ENCODE results near the gene DYSF.
A peak's percentile ranks its signal among the peaks of the same experiment; 100 is the strongest.

The DYSF gene

DNA sequence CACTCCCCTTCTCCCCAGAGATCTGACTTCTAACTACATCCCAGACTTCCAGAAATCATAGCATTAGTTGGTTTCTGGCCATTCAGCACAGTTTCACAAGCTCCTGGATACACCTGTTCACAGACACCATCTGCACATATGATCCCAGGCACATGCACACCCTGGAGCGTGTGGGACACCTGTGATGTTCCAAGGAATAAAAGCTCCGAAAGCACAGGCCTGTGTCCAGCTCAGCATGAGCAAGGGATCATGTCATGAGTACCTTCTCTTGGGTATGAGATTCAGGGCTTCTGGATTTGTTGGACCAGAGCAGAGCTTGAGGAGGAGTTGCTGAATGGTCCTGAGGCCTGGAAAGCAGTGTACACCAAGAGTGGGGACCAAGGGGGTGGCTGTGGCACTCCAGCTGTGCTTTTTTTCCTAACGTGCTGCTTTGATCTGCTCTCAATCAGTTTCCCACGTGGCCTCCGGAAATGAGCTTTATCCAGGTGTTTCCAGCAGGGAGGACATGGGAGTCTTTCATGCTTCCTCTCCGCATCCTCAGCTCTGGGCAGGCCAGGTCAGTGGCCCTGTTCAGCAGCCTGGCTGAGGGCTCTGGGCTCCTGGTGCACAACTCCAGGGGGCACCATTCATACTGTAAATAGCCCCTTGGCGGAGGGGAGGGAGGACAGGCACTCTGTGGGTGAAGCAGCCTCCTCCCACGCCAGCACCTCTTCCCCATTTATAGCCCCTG is 1.8 kb downstream of the DYSF start:
- DNase-seq, result no peak
- in situ Hi-C loops (cut with HindIII; ENCODE audit: low pct_ligation_motif_present, low pct_unique_long_range_greater_than_20kb, low sequenced_read_pairs), result loop anchor here (10.0 kb wide), 1 partner anchor 60 kb away; no protein-coding TSS in a partner anchor

DNA sequence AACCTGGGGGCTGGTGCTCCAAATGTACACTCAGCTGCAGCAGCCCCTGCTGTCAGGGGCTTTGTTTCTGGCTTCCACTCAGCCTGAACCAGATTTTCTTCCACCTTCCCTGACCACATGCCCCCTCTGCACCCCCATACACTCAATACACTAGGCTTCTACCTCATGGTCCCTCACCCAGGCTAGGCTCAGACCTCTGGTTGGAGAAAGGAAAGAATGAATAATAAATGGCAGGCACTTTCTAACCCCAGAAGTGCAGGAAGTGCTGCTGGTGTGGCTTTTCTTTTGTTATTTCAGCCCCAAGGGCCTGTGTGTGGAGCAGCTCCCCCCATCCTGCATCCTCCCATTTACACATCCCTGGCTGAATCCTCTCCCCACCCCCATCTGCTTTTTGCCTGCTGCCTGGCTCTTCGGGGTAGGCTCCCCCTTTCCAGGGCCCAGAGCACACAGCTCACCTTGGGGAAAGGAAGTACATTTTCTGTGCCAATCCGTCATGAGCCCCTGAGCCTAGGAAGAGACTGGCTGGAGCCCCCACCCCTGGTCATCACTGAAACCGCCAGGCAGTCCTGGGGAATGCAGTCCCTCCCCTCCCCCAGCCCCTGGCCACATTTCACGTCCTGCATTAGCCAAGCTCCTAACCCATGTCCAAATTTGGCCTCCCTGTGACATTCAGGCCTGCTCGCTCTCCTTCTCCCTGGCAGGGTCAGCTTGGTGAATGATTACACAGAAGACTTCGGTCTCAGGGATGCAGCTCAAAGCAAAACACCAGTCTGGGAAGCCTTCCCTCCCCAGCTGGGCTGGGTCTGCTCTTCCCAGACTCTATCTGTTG is 2.6 kb downstream of the DYSF start:
- DNase-seq, result peak; percentile 68
- in situ Hi-C loops (cut with HindIII; ENCODE audit: low pct_ligation_motif_present, low pct_unique_long_range_greater_than_20kb, low sequenced_read_pairs), result loop anchor here (10.0 kb wide), 1 partner anchor 59 kb away; no protein-coding TSS in a partner anchor

DNA sequence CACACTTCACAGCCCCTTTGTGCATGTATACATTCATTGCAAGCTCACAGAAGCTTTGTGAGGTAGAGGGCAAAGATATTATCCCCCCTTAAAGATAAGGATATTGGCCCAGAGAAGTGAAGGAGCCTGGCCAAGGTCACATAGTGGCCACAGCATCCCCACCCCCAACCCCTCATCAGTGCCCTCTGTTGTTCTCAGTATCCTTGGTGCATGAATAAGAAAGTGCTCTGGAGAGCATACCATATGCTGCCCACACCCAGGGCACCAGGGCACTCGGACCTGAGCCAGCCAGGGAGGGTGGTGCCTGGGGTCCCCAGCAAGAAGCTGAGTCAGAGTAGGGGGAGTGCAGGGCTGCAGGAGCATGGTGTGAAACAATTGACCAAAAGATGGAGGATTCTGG is 3.3 kb downstream of the DYSF start:
- in situ Hi-C loops (cut with HindIII; ENCODE audit: low pct_ligation_motif_present, low pct_unique_long_range_greater_than_20kb, low sequenced_read_pairs), result loop anchor here (10.0 kb wide), 1 partner anchor 58 kb away; no protein-coding TSS in a partner anchor
- peak; percentile 35 for DNase-seq

DNA sequence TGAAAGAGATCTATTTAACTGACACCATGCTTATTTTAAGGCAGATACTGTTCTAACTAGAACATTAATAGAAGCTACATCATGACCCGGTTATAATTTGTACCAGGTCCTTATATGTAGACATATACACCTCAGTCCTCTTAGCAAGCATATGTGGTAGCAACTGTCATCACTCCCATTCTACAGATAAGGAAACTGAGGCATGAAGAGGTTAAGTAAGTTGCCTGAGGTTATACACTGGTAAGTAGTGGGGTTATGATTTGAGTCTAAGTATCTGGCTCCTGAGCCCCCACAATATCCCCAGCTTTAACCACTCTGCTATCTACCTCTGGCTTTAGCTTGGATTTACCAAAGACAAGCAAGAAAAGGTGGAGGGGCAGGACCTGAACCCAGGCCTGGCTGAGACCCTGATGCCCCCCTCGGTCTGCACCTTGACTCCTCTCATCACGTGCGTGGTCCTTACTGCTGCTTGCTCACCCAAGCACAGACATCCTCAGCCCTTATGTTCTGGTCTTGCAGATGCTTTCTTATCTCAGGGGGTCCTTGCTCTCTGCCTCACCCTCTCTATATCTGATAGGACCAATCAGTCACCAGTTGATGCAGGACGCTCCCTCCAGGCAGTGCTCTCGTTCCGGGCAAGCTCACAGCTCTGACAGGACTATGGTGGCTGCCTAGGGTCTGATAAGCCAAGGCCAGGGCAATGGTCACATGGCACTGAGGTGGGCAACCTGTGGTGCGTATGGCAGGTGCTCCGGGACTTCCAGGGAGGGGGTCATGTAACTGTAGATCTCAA is 4.0 kb downstream of the DYSF start:
- no peak for DNase-seq
- in situ Hi-C loops (cut with HindIII; ENCODE audit: low pct_ligation_motif_present, low pct_unique_long_range_greater_than_20kb, low sequenced_read_pairs), result loop anchor here (10.0 kb wide), 1 partner anchor 57 kb away; no protein-coding TSS in a partner anchor

DNA sequence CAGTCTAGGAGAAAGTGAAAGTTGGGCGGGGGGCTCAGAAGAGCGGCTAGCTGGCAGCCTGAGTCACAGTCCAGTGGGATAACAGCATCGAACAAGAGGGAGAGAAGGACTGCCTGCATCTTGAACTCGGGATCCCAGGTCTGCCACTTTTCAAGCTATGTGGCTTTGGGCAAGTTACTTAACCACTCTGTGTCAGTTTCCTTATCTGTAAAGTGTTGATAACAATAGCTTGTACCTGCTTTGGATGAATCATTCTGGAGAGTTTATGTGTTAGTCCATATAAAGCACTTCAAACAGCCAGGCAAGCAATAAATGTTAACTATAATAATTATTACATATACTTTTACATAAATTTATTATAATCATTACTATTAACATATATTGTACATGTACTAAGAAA is 4.6 kb downstream of the DYSF start:
- in situ Hi-C loops (cut with HindIII; ENCODE audit: low pct_ligation_motif_present, low pct_unique_long_range_greater_than_20kb, low sequenced_read_pairs), result loop anchor here (10.0 kb wide), 1 partner anchor 57 kb away; no protein-coding TSS in a partner anchor
- DNase-seq, result no peak

DNA sequence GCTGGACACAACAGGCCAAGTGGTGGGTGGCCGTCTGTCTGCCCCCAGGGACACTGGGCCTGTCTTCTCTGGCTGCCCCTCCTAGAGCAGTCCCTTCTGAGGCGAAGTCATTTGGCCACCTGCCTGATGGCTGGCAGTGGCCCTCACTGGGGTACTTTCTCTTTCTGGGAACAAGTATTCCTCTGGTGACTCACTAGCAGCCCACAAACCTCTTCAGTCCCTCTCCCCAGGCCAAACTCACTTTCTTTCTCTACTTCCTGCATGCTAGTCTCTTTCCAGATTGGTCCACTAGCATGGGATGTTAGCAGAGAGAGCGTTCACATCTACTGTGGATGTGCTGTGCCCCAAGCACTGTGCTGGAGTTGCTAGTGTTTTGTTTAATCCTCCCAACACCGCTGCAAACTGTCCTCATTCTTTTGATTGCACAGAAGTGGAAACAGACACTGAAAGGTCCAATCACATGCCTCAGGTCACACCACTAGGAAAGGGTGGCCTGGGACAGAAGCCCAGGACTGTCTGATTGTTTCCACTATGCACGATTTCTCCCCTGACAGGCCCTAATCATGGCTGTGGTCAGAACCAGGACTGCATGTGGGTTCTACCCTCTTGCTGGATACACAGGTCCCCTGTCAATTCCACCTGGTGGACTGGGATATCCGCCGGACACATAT is 5.2 kb downstream of the DYSF start:
- peak; percentile 79 for DNase-seq

DNA sequence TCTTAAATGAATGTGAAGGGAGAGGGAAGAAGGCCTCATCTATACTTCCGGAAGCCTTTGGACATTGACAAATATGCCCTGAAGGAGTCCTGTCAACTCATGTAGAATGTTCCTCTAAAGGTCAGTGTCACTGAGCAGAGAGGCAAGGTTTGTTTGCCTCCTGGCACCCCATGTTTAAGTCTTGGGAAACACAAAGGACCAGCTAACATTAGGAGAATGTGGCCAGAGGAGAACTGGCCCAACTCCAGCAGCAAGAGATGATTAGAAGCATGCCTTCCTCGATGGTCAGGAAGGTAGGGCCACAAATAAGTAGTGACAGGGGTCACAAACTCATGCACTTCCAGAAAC is 5.7 kb downstream of the DYSF start:
- no peak for DNase-seq
- in situ Hi-C loops (cut with HindIII; ENCODE audit: low pct_ligation_motif_present, low pct_unique_long_range_greater_than_20kb, low sequenced_read_pairs), result loop anchor here (10.0 kb wide), 1 partner anchor 56 kb away; no protein-coding TSS in a partner anchor

More for the DNA sequence above, 5.2 kb downstream of the DYSF start:
- in situ Hi-C loops (cut with HindIII; ENCODE audit: low pct_ligation_motif_present, low pct_unique_long_range_greater_than_20kb, low sequenced_read_pairs), result loop anchor here (10.0 kb wide), 1 partner anchor 56 kb away; no protein-coding TSS in a partner anchor

DNA sequence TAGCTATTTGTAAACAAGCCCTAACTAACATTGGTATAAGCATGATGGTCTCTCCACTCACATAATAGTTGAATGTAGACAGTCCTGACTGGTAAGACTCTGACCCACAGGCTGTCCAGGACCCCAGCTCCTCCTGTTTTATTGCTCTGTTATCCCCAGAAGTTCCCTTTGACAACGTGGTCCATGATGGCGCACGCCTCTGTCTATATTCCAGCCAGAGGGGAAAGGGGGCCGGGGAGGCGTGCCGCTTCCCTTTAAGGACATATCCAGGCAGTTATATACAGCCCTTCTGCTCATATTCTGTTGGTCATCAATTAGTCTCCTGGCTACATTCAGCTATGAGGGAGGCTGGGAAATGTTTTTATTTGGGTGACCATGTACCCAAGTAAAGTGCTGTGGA is 6.7 kb downstream of the DYSF start:
- no peak for DNase-seq
- in situ Hi-C loops (cut with HindIII; ENCODE audit: low pct_ligation_motif_present, low pct_unique_long_range_greater_than_20kb, low sequenced_read_pairs), result no loop called here

DNA sequence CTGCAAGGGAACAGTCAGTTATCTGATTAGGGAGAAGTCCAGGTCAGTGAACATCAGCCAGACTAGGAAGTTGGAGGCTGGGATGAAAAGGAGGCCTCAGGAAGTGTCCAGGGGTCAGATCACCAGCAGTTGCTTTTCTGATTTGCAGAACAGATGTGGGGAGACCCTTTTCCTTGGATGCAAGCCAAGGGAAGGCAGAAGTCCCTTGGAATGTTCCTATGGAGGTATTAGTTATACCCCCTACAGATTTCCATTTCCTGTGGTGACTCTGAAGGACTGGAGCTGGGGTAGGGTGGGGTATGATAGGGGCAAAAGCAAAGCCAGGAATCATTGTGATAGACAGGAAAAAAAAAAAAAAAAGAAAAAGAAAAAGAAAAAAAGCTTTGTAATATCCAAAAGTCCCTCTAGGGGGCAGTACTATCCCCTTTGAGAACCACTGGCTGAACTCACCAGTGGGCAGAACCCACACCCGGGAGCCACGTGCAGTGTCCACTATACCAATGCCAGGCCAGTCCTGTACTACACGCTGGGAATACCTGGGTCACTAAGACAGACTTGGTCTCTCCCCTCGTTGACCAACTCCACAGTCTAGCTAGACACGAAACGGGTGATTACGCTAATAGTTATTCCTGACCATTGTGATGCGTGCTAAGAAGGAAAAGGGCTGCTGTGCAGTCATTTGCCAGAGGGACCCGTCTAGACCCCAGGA is 7.4 kb downstream of the DYSF start:
- peak; percentile 64 for DNase-seq
- in situ Hi-C loops (cut with HindIII; ENCODE audit: low pct_ligation_motif_present, low pct_unique_long_range_greater_than_20kb, low sequenced_read_pairs), result no loop called here

DNA sequence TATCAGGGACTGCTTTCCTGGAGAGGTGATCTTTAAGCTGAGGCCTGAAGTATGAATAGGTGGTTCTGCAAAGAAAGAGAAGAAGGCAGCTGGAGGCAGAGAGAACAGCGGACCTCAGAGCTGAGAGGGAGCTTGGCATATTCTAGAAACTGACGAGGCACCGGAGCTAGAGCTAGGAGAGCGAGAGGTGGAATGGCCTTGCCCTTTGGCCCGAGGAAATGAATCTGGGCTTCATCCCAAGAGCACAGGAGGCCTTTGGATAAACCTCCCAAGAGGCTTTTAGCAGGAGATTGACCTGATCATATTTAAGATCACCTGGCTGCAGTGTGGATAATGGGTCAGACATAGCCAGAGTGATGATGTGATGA is 7.9 kb downstream of the DYSF start:
- in situ Hi-C loops (cut with HindIII; ENCODE audit: low pct_ligation_motif_present, low pct_unique_long_range_greater_than_20kb, low sequenced_read_pairs), result no loop called here
- DNase-seq, result no peak

DNA sequence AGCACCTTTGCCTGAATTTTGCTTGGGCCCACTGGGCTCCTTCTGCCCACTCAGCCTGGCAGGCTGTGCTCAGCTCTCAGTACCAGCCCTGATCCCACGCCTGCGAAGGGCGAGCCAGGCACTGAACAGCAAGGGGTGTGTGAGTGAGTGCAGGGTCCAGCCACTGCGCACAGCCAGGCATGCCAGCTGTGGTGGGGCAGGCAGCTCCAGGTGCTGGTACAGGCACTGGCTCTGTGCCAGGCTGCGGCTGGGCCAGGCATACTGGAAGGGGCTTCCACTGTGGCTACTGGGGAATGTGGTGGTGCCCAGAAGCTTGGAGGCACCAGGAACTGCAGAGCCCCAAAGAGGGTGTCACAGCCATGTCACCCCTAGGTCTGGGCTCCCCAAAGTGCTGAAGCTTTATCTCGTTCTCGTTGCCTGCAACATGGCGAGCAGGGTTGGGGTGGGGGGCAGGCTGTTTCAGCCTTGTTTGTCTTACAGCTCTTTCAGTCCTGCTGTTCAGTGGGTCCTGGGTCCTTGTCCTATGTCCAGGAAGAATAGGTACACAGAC is 8.8 kb downstream of the DYSF start:
- in situ Hi-C loops (cut with HindIII; ENCODE audit: low pct_ligation_motif_present, low pct_unique_long_range_greater_than_20kb, low sequenced_read_pairs), result no loop called here
- DNase-seq, result no peak

DNA sequence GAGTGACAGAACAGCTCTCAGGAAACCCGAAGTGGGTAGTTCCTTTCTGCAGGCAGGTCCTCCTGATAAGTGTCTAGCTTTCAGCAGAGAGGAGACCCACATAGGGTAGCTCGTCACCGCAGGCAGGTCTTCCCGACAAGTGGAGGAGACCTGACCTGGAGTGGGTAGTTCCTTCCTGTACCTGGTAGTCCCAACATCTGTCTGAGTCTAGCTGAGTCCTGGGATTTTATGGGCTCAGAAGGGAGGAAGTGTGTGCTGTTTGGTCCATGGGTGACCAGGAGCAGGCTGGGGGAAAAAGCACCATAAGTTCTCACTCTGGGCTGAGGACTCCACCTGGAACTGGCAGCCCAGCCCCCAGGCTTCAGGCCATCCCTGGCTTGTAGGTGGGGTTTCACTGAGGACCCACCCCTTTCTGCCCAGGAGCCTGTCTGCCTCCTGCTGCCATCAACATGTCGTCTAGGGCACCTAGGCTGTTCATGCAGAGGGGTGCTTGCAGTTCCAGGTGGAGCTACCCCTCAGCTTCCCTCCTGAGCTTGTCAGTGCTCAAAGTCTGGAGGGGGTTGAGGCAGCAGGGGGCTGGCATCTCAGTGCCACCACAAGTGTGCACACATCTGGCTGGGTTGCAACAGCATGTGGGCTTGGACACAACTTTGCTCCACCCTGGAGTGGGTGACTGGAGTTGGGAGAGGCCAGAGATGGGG is 9.4 kb downstream of the DYSF start:
- in situ Hi-C loops (cut with HindIII; ENCODE audit: low pct_ligation_motif_present, low pct_unique_long_range_greater_than_20kb, low sequenced_read_pairs), result no loop called here
- DNase-seq, result no peak

DNA sequence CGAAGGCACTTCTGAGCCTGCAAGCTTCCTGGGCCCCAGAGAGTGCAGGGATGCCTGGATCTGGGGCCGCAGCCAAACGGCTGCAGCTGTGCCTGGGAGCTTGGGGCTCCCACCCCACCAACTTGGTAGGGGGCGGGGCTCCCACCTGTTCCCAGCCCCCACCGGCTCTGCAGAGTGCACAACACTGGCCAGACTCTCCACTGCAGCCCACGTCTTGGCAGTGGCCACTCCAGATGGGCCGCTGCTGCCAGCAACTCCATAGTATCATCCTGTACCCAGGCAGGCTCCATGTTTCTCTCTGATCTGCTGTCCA is 9.9 kb downstream of the DYSF start:
- no peak for DNase-seq
- in situ Hi-C loops (cut with HindIII; ENCODE audit: low pct_ligation_motif_present, low pct_unique_long_range_greater_than_20kb, low sequenced_read_pairs), result no loop called here

DNA sequence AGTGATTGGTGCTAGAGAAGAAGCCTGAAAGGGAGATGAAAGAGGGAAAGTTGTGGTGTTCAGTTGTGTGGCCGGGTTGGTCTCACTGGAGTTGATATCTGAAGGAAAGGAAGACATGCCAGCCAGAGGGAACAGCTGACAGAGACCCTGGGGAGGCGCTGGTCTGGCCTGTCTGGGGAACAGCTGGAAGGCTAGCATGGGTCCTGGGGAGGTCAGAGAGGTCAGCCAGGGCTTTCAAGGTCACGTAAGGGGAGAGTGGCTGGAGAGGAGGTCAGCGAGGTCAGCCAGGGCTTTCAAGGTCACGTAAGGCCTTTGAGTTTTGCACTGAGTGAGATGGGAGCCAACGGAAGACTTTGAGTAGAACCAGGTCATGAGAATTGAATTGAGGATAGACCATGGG is 11.0 kb downstream of the DYSF start:
- in situ Hi-C loops (cut with HindIII; ENCODE audit: low pct_ligation_motif_present, low pct_unique_long_range_greater_than_20kb, low sequenced_read_pairs), result no loop called here
- no peak for DNase-seq

DNA sequence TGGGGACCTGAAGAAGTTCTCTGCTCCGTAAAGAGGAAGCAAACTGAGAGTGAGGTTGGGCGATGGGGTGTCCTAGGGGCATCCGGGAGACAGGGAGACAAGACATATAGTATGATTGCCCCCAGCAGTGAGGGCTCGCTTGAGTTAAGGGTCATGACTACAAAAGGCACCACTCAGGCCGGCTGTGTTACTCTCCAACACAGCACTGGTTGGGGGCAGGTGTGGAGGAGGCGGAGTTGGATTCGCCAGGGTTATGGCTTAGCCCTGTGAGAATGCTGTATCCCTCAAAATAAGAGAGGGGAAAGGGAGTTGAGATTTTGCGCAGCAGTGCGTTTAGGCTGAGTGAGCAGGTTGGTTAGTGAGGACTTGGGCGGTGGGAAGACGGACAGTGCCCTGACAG is 12.0 kb downstream of the DYSF start:
- in situ Hi-C loops (cut with HindIII; ENCODE audit: low pct_ligation_motif_present, low pct_unique_long_range_greater_than_20kb, low sequenced_read_pairs), result no loop called here
- DNase-seq, result no peak

DNA sequence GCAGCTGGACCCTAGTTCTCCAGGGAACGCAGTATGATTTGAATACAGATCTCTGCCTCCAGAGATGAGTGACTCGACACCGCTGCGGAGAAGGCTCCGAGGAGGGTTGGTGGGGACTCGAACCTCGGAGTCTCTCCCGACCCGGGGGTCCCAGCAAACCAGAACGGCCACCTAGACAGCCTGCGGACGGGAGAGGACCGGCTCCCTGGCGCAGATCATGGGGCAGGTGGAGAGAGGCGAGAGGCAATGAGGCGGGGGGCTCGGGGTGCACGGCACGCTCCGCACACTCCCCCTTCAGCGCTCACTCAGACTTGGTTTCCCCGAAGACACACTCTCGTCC is 12.6 kb downstream of the DYSF start:
- DNase-seq, result no peak
- in situ Hi-C loops (cut with HindIII; ENCODE audit: low pct_ligation_motif_present, low pct_unique_long_range_greater_than_20kb, low sequenced_read_pairs), result no loop called here
